HepG2 (cell line): ENCODE data around the gene BAG3. TPM values are rescaled to one million over a fixed set of nuclear protein-coding genes. Genes with fewer than 3 reads are reported as not detected.

Experiments
- ATAC-seq: fragments of 200-7000 bp; cut with Tn5 transposase; 3 replicates; pipeline ENCODE4 v1.9.1; 2020; ENCODE audit warnings: mild to moderate bottlenecking, moderate library complexity
- BruUV-seq: library from RNA; stranded (reverse); fragments of 400-500 nt; replicated peaks from 2 replicates; lab custom pipeline; 2021; lab: Mats Ljungman, UMichigan
- CTCF ChIA-PET: fragments of 300-600 bp; formaldehyde crosslinking; extraction: SDS; loops from one replicate; lab custom pipeline; 2021; ENCODE audit warnings: low total read pairs, inconsistent platforms, low intra/inter-chr PET ratio; lab: Yijun Ruan, JAX
- POLR2A ChIA-PET: fragments of 350-600 bp; sonication (Branson Sonifier 250); formaldehyde crosslinking; loops from one replicate; lab custom pipeline; 2020; ENCODE audit warnings: antibody characterized with exemption, inconsistent platforms; lab: Yijun Ruan, JAX
- DNase-seq: peaks from one replicate; pipeline ENCODE4 v3.0.0-alpha.2; 2015; ENCODE audit warnings: low spot score
- FAIRE-seq: peaks from 3 replicates; lab custom pipeline; 2011; peaks lifted over from hg19 to GRCh38; lab: Jason Lieb, UNC
- H2AFZ ChIP-seq: one replicate; pipeline ENCODE4 v1.6.1; 2011; ENCODE audit warnings: low read length, inconsistent platforms
- H3K27ac ChIP-seq: fragments of 300-600 bp; 3 replicates; pipeline ENCODE4 v1.8.0; 2011; ENCODE audit warnings: mixed run types, mild to moderate bottlenecking, mixed read lengths, low read length, inconsistent platforms; ENCODE audit not compliant: insufficient read depth; ENCODE audit errors: extremely low read length
- H3K27me3 ChIP-seq, 2 experiments: fragments of 200-600 bp in 1 of 2; 2 replicates in 1 of 2; 3 replicates in 1 of 2; pipeline versions ENCODE4 v1.6.0 to v1.8.0; 2011; ENCODE audit warnings: low read length in 2 of 2, mild to moderate bottlenecking in 2 of 2, moderate library complexity in 2 of 2, inconsistent platforms in 1 of 2; ENCODE audit not compliant: insufficient read depth in 2 of 2, control insufficient read depth in 1 of 2
- H3K36me3 ChIP-seq, 2 experiments: fragments of 200-600 bp in 1 of 2; replicated peaks in 1 of 2; 2 replicates in 1 of 2; 3 replicates in 1 of 2; pipeline versions ENCODE4 v1.5.1 to v1.8.0; 2011; ENCODE audit warnings: low read length in 2 of 2, inconsistent platforms in 1 of 2; ENCODE audit not compliant: insufficient read depth in 2 of 2, control insufficient read depth in 1 of 2
- H3K4me1 ChIP-seq: 2 replicates; pipeline ENCODE4 v1.5.1; 2012; ENCODE audit warnings: low read length, inconsistent platforms; ENCODE audit not compliant: insufficient read depth
- H3K4me2 ChIP-seq: 2 replicates; pipeline ENCODE4 v1.6.0; 2011; ENCODE audit warnings: low read depth, low read length, inconsistent platforms
- H3K4me3 ChIP-seq, 3 experiments: fragments of 200-600 bp in 1 of 3; sonication (generic), shearing (Covaris generic) in 1 of 3; replicated peaks in 1 of 3; 2 replicates each; pipeline ENCODE4 v1.5.1; 2011 to 2016; ENCODE audit warnings: low read length in 3 of 3, inconsistent platforms in 2 of 3, low read depth in 2 of 3, mild to moderate bottlenecking in 2 of 3, control low read depth in 1 of 3, mixed read lengths in 1 of 3; ENCODE audit not compliant: insufficient read depth in 1 of 3
- H3K79me2 ChIP-seq: one replicate; pipeline ENCODE4 v1.6.1; 2011; ENCODE audit warnings: low read length, inconsistent platforms; ENCODE audit not compliant: insufficient read depth
- H3K9ac ChIP-seq: 2 replicates; pipeline ENCODE4 v1.6.0; 2011; ENCODE audit warnings: mild to moderate bottlenecking, low read depth, low read length, inconsistent platforms; ENCODE audit not compliant: insufficient read depth
- H3K9me3 ChIP-seq: 2 replicates; pipeline ENCODE4 v1.5.1; 2012; ENCODE audit warnings: mild to moderate bottlenecking, low read length
- H4K20me1 ChIP-seq: 2 replicates; pipeline ENCODE4 v1.6.0; 2011; ENCODE audit warnings: inconsistent platforms, mild to moderate bottlenecking, low read length, moderate library complexity; ENCODE audit not compliant: insufficient read depth
- AGO2 ChIP-seq: fragments of 200-400 bp; formaldehyde crosslinking; optimal IDR thresholded peaks from 2 replicates; pipeline ENCODE3; 2017; ENCODE audit warnings: mild to moderate bottlenecking, low read depth, low read length, moderate library complexity
- CHD2 ChIP-seq: IDR thresholded peaks from 2 replicates; pipeline ENCODE4 v1.6.1; 2011; ENCODE audit warnings: low read depth, low read length, improper control_type of control experiment
- KAT2B ChIP-seq: fragments of 150-350 bp; IDR thresholded peaks from 2 replicates; pipeline ENCODE4 v1.6.1; 2014; ENCODE audit warnings: low read depth, low read length, borderline replicate concordance
- KDM1A ChIP-seq: IDR thresholded peaks from 2 replicates; pipeline ENCODE4 v1.6.1; 2016; ENCODE audit warnings: missing compliant biosample characterization
- MXD1 ChIP-seq: sonication (generic); formaldehyde crosslinking; IDR thresholded peaks from 2 replicates; pipeline ENCODE4 v1.4.0; 2020; ENCODE audit warnings: mild to moderate bottlenecking, missing genetic modification reagents
- NCOA2 ChIP-seq: sonication (generic); formaldehyde crosslinking; IDR thresholded peaks from 2 replicates; pipeline ENCODE4 v1.8.0; 2022; ENCODE audit warnings: inconsistent platforms
- PBX3 ChIP-seq: sonication (generic); formaldehyde crosslinking; IDR thresholded peaks from 2 replicates; pipeline ENCODE4 v1.8.1; 2023; ENCODE audit warnings: missing genetic modification reagents, inconsistent platforms, borderline replicate concordance
- PCBP1 ChIP-seq: fragments of 200-400 bp; formaldehyde crosslinking; IDR thresholded peaks from 2 replicates; pipeline ENCODE4 v1.6.1; 2017; ENCODE audit warnings: mild to moderate bottlenecking, low read depth, low read length, borderline replicate concordance
- RBM39 ChIP-seq: fragments of 200-400 bp; formaldehyde crosslinking; IDR thresholded peaks from one replicate; pipeline ENCODE4 v1.6.1; 2018; ENCODE audit warnings: antibody characterized with exemption, mild to moderate bottlenecking, low read depth, low read length; ENCODE audit not compliant: poor library complexity, severe bottlenecking
- SMARCC2 ChIP-seq: fragments of 450-650 bp; IDR thresholded peaks from 2 replicates; pipeline ENCODE4 v1.6.1; 2017; ENCODE audit warnings: antibody characterized with exemption, mild to moderate bottlenecking
- ZNF33B ChIP-seq: sonication (generic); formaldehyde crosslinking; IDR thresholded peaks from 2 replicates; pipeline ENCODE4 v1.5.1; 2020; ENCODE audit warnings: mild to moderate bottlenecking, missing genetic modification reagents
- ZNF513 ChIP-seq: sonication (generic); formaldehyde crosslinking; conservative IDR thresholded peaks from 2 replicates; pipeline ENCODE4 v1.5.0; 2020; ENCODE audit warnings: missing genetic modification reagents
- ZNF552 ChIP-seq: sonication (generic); formaldehyde crosslinking; IDR thresholded peaks from 2 replicates; pipeline ENCODE4 v1.9.0; 2022; ENCODE audit warnings: missing genetic modification reagents, mild to moderate bottlenecking, borderline replicate concordance
- ZNF816 ChIP-seq: sonication (generic); formaldehyde crosslinking; IDR thresholded peaks from 2 replicates; pipeline ENCODE4 v1.8.0; 2022; ENCODE audit warnings: missing genetic modification reagents, mild to moderate bottlenecking, borderline replicate concordance
- WGBS: methylation state at CpG from one replicate; pipeline ENCODE4 v1.1.6; 2017; ENCODE audit warnings: low lambda C conversion rate; 5-methylcytosine and 5-hydroxymethylcytosine counted together
- in situ Hi-C: cut with HindIII; loops from 2 replicates; pipeline ENCODE4 v1.10.0; 2017; ENCODE audit warnings: low pct_unique_long_range_greater_than_20kb; ENCODE audit not compliant: extremely low pct_ligation_motif_present
- intact Hi-C: fragments of 100-400 bp; cut with micrococcal nuclease; formaldehyde crosslinking; loops from one replicate; pipeline ENCODE4 v1.10.0; 2022; ENCODE audit not compliant: unreplicated experiment
- polyA plus RNA-seq, 8 experiments: library from polyadenylated mRNA; depleted of rRNA in 3 of 8; stranded (reverse) in 7 of 8; unstranded in 1 of 8; fragments of >200 nt; fragmentation: Illumina TruSeq in 4 of 8; extraction: Trizol in 4 of 8; gene quantifications; 2 replicates each; pipeline versions ENCODE4 v1.2.1 to v1.2.3, GENCODE V29; 2011 to 2016; ENCODE audit warnings: low read depth in 4 of 8, missing spikeins in 1 of 8, mixed read lengths in 1 of 8; ENCODE audit not compliant: insufficient read depth in 1 of 8
- total RNA-seq, 5 experiments: library from RNA; depleted of rRNA; stranded (reverse); fragments of >200 nt; fragmentation: Illumina TruSeq; extraction: Trizol; gene quantifications; 2 replicates each; pipeline ENCODE4 v1.2.3, GENCODE V29; 2016; ENCODE audit warnings: low read depth in 1 of 5
- TF ChIP-seq, protein P1 (sequence below): sonication (generic); formaldehyde crosslinking; IDR thresholded peaks from 2 replicates; pipeline ENCODE4 v1.9.0; 2021; ENCODE audit warnings: missing genetic modification reagents, borderline replicate concordance

Gene BAG3
- total and polyA plus RNA-seq, 2 of the 13 experiments (the other 11 are each of a cell fraction or from before 2014, with no cell fraction given): 2.9 to 6.7 TPM

DNA sequence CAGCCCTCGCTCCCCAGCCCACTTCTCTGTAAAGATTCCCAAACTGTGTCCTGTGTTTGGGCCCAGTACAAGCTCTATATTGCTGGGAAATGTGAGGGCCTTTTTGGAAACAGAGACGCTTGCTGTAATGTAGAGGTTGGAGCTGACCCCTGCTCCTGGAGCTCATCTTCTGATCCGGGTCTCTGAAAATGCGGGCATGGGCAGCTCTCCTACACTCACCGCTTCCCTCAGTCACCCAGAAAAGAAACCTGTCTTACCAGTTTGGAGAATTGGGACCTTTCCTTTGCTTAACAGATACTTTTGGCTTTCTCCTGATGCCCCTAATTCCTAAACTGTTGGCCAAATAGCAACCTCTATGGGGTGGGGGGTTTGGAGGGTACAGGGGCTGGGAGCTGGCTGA is 18.2 kb downstream of the BAG3 start (continued):
- TF ChIP-seq ZNF513: no peak
- TF ChIP-seq MXD1: no peak
- TF ChIP-seq ZNF816 (CRISPR knock-in tag): no peak
- no peak for TF ChIP-seq NCOA2 (CRISPR knock-in tag)
- TF ChIP-seq ZNF33B (CRISPR knock-in tag): no peak
- TF ChIP-seq ZNF552: no peak

GRCh38 chr10:119669975-119670640 is 18.9 kb downstream of the BAG3 start:
- POLR2A ChIA-PET: no interaction called here
- no peak overlapping the region for H3K4me2 ChIP-seq
- intact Hi-C loops: no loop called here

More at GRCh38 chr10:119669975-119670640, 18.9 kb downstream of the BAG3 start:
- H3K79me2 ChIP-seq: peaks cover 36% of the 10 kb centered on the region
- no peaks in the 10 kb centered on the region for H3K27me3 ChIP-seq
- H4K20me1 ChIP-seq: peaks cover 8% of the 10 kb centered on the region
- H3K4me1 ChIP-seq: peaks cover 34% of the 10 kb centered on the region
- WGBS: 96% methylated on average over 15 of the region's 18 CpGs
- FAIRE-seq (no peak), ATAC-seq (no peak), DNase-seq (no peak)
- no peak overlapping the region for H3K4me3 ChIP-seq
- H3K9me3 ChIP-seq: no peaks in the 10 kb centered on the region
- H3K9ac ChIP-seq: no peak overlapping the region
- no peak overlapping the region for H2AFZ ChIP-seq
- in situ Hi-C loops: no loop called here
- CTCF ChIA-PET: no interaction called here
- no TSS peak for BruUV-seq
- H3K36me3 ChIP-seq: peaks cover 31 to 67% of the 10 kb centered on the region in 2 experiments; a peak in 4 of 5 replicates
- TF ChIP-seq AGO2 (peak; percentile 36), CHD2 (no peak), RBM39 (no peak), PBX3 (CRISPR knock-in tag) (no peak), PCBP1 (no peak), KAT2B (no peak), SMARCC2 (no peak), KDM1A (no peak)
- TF ChIP-seq, protein P1, sequence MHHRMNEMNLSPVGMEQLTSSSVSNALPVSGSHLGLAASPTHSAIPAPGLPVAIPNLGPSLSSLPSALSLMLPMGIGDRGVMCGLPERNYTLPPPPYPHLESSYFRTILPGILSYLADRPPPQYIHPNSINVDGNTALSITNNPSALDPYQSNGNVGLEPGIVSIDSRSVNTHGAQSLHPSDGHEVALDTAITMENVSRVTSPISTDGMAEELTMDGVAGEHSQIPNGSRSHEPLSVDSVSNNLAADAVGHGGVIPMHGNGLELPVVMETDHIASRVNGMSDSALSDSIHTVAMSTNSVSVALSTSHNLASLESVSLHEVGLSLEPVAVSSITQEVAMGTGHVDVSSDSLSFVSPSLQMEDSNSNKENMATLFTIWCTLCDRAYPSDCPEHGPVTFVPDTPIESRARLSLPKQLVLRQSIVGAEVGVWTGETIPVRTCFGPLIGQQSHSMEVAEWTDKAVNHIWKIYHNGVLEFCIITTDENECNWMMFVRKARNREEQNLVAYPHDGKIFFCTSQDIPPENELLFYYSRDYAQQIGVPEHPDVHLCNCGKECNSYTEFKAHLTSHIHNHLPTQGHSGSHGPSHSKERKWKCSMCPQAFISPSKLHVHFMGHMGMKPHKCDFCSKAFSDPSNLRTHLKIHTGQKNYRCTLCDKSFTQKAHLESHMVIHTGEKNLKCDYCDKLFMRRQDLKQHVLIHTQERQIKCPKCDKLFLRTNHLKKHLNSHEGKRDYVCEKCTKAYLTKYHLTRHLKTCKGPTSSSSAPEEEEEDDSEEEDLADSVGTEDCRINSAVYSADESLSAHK: no peak
- no peak overlapping the region for H3K27ac ChIP-seq
